C4-2B (cell line): Measurements from ENCODE around the gene FBXO27.

Source experiments
- ZFX ChIP-seq: fragments of 450-650 bp; IDR thresholded peaks from 2 replicates; pipeline ENCODE4 v1.6.1; 2017
- TF ChIP-seq, protein P1 (sequence below): fragments of 450-650 bp; conservative IDR thresholded peaks from 2 replicates; pipeline ENCODE4 v1.5.1; 2017; ENCODE audit warnings: mild to moderate bottlenecking

DNA sequence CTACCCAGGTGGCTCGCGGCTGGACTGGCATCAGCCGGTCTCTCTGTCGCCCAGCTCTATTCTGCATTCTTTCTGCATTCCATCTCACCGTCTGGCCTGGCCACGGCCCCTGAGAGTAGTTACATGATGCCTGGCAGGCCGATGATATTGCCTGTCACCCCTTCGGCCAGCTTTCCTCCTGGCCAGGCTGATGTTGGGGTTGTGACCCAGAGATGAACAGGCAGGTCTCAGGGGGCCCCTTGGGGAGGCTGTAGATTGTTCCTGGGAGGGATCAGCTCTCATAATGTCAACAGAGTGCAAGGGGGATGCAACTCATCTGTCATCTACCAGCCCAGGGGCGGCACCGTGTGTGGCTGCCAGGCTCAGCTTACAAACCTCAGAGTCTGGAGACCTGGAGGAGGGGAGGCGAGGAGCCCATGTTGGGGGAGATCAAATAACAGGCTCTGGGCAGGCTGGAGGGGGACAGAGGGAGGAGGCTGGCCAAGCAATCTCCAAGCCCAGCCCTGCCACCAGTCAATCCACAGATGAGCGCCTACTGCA is 43.2 kb downstream of the FBXO27 start:
- TF ChIP-seq, protein P1, sequence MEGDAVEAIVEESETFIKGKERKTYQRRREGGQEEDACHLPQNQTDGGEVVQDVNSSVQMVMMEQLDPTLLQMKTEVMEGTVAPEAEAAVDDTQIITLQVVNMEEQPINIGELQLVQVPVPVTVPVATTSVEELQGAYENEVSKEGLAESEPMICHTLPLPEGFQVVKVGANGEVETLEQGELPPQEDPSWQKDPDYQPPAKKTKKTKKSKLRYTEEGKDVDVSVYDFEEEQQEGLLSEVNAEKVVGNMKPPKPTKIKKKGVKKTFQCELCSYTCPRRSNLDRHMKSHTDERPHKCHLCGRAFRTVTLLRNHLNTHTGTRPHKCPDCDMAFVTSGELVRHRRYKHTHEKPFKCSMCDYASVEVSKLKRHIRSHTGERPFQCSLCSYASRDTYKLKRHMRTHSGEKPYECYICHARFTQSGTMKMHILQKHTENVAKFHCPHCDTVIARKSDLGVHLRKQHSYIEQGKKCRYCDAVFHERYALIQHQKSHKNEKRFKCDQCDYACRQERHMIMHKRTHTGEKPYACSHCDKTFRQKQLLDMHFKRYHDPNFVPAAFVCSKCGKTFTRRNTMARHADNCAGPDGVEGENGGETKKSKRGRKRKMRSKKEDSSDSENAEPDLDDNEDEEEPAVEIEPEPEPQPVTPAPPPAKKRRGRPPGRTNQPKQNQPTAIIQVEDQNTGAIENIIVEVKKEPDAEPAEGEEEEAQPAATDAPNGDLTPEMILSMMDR, result no peak
- TF ChIP-seq ZFX, result no peak
